Measurements from ENCODE around the gene CHRDL2. TPM values are rescaled to one million over a fixed set of nuclear protein-coding genes. Genes with fewer than 3 reads are reported as not detected.

The CHRDL2 gene
- total RNA-seq, 2 experiments from 2014 or later, result not detected

DNA sequence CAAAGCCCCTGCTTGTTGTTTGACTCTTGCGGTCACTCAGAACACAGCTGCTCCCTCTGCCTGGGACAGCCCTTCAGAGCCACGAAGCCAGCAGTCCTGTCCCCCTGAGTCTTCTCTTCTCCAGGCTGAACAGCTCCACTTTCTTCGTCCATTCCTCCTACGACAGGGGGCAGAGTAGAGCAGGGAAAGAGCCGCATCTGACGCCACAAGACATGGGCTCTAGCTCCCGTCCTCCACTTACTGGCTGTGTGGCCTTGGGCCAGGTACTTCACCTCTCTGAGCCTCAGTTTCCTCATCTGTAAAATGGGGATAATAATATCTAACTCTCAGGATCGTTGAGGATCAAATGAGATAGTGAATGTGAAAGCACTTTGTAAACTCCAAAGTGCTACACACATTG, 29.9 kb downstream of the CHRDL2 start:
- ATAC-seq (no peak), DNase-seq (peak; percentile 13)
- TF ChIP-seq, protein P1, sequence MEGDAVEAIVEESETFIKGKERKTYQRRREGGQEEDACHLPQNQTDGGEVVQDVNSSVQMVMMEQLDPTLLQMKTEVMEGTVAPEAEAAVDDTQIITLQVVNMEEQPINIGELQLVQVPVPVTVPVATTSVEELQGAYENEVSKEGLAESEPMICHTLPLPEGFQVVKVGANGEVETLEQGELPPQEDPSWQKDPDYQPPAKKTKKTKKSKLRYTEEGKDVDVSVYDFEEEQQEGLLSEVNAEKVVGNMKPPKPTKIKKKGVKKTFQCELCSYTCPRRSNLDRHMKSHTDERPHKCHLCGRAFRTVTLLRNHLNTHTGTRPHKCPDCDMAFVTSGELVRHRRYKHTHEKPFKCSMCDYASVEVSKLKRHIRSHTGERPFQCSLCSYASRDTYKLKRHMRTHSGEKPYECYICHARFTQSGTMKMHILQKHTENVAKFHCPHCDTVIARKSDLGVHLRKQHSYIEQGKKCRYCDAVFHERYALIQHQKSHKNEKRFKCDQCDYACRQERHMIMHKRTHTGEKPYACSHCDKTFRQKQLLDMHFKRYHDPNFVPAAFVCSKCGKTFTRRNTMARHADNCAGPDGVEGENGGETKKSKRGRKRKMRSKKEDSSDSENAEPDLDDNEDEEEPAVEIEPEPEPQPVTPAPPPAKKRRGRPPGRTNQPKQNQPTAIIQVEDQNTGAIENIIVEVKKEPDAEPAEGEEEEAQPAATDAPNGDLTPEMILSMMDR (IDR thresholded peaks at IDR 0.05), result no peak

GRCh38 chr11:74699615-74700396, 31.4 kb downstream of the CHRDL2 start:
- ATAC-seq (no peak), DNase-seq (no peak)
- Mint-ChIP-seq H3K4me3 (no peak overlapping the region), H3K4me1 (ENCODE audit: low read depth) (no peaks in the 10 kb centered on the region), H3K27me3 (peaks cover 11% of the 10 kb centered on the region), H3K27ac (no peak overlapping the region), H3K9me3 (no peaks in the 10 kb centered on the region), H3K36me3 (ENCODE audit: low read depth) (no peaks in the 10 kb centered on the region)
- TF ChIP-seq, protein P1 (IDR thresholded peaks at IDR 0.05), result no peak
- ChIA-PET CTCF (interaction anchor here (2.9 to 9.3 kb wide), 3 partner anchors 16 to 40 kb away, joined by 11 to 126 read pairs (median 54); no protein-coding TSS in a partner anchor), POLR2A (no interaction called here)
- intact Hi-C loops (cut with micrococcal nuclease), result no loop called here

More for the DNA sequence above, 29.9 kb downstream of the CHRDL2 start:
- Mint-ChIP-seq H3K27me3 (peaks cover 11% of the 10 kb centered on the region), H3K9me3 (no peaks in the 10 kb centered on the region), H3K36me3 (ENCODE audit: low read depth) (no peaks in the 10 kb centered on the region), H3K4me1 (ENCODE audit: low read depth) (no peaks in the 10 kb centered on the region), H3K27ac (no peak overlapping the region), H3K4me3 (no peak overlapping the region)
- intact Hi-C loops (cut with micrococcal nuclease), result no loop called here
- POLR2A ChIA-PET, result no interaction called here
- CTCF ChIA-PET, result interaction anchor here (0.6 to 9.3 kb wide), 20 partner anchors 10 to 446 kb away, joined by 3 to 126 read pairs (median 6); partner anchors contain the start of gene CHRDL2

GRCh38 chr11:74697722-74698121, 33.5 kb downstream of the CHRDL2 start:
- no peaks in the 10 kb centered on the region for H3K9me3 Mint-ChIP-seq
- ATAC-seq (no peak), DNase-seq (no peak)
- intact Hi-C loops (cut with micrococcal nuclease), result no loop called here
- no peaks in the 10 kb centered on the region for H3K36me3 Mint-ChIP-seq (ENCODE audit: low read depth)
- ChIA-PET POLR2A (no interaction called here), CTCF (interaction anchor here (2.9 kb wide), 1 partner anchor 42 kb away, joined by 11 read pairs; no protein-coding TSS in a partner anchor)
- TF ChIP-seq, protein P1 (IDR thresholded peaks at IDR 0.05), result no peak
- H3K4me1 Mint-ChIP-seq (ENCODE audit: low read depth), result no peaks in the 10 kb centered on the region
- peaks cover 11% of the 10 kb centered on the region for H3K27me3 Mint-ChIP-seq
- H3K4me3 Mint-ChIP-seq, result no peak overlapping the region
- H3K27ac Mint-ChIP-seq, result no peak overlapping the region

GRCh38 chr11:74696939-74697675, 34.1 kb downstream of the CHRDL2 start:
- TF ChIP-seq, protein P1 (IDR thresholded peaks at IDR 0.05), result no peak
- Mint-ChIP-seq H3K9me3 (no peaks in the 10 kb centered on the region), H3K36me3 (ENCODE audit: low read depth) (no peaks in the 10 kb centered on the region), H3K27ac (no peak overlapping the region), H3K4me1 (ENCODE audit: low read depth) (no peaks in the 10 kb centered on the region), H3K4me3 (no peak overlapping the region), H3K27me3 (peaks cover 11% of the 10 kb centered on the region)
- no peak for ATAC-seq
- intact Hi-C loops (cut with micrococcal nuclease), result no loop called here
- DNase-seq, result no peak
- ChIA-PET CTCF (interaction anchor here (2.9 kb wide), 1 partner anchor 43 kb away, joined by 11 read pairs; no protein-coding TSS in a partner anchor), POLR2A (no interaction called here)

DNA sequence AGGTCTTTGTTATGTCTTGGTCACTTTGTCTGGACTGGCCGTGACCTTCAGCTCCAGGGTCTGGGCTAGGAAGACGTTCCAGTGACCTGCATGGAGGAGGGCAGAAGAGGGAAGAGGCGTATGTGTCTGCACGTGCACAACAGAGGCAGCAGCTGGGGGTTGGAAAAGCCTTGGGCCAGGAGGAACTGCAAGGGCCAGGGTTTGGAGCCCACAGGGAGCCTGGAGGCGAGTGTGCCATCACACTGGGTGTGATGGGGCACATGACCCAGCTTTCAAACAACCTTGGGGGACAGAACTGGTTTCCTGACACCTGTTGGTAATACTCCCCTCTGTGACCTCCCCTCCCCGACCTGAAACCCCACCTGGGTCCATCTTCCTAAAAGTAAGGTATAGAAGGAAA, 34.7 kb downstream of the CHRDL2 start:
- ATAC-seq, result no peak
- Mint-ChIP-seq H3K4me1 (ENCODE audit: low read depth) (no peaks in the 10 kb centered on the region), H3K27me3 (peaks cover 11% of the 10 kb centered on the region), H3K27ac (no peak overlapping the region), H3K4me3 (no peak overlapping the region), H3K36me3 (ENCODE audit: low read depth) (no peaks in the 10 kb centered on the region), H3K9me3 (no peaks in the 10 kb centered on the region)
- ChIA-PET CTCF (no interaction called here), POLR2A (interaction anchor here (0.6 kb wide), 1 partner anchor 1185 kb away, joined by 3 read pairs; no protein-coding TSS in a partner anchor)
- DNase-seq, result no peak
- TF ChIP-seq, protein P1 (IDR thresholded peaks at IDR 0.05), result no peak
- intact Hi-C loops (cut with micrococcal nuclease), result no loop called here

Data from activated CD8-positive, alpha-beta T cell treated with anti-CD3 and anti-CD28 coated beads for 36 hours (primary cell).